HG03060 (cell line): ENCODE results near the gene KRT1.
"Not testable (repeated sequence)": the region's sequence is repeated elsewhere in the genome, so short reads cannot be mapped to it uniquely, and the experiment has no call there.

Source experiments
- ATAC-seq: cut with Tn5 transposase; IDR thresholded peaks from one replicate; pipeline ENCODE4 v1.9.1; 2021; ENCODE audit warnings: low read depth, moderate number of reproducible peaks; ENCODE audit not compliant: unreplicated experiment

Gene KRT1

DNA sequence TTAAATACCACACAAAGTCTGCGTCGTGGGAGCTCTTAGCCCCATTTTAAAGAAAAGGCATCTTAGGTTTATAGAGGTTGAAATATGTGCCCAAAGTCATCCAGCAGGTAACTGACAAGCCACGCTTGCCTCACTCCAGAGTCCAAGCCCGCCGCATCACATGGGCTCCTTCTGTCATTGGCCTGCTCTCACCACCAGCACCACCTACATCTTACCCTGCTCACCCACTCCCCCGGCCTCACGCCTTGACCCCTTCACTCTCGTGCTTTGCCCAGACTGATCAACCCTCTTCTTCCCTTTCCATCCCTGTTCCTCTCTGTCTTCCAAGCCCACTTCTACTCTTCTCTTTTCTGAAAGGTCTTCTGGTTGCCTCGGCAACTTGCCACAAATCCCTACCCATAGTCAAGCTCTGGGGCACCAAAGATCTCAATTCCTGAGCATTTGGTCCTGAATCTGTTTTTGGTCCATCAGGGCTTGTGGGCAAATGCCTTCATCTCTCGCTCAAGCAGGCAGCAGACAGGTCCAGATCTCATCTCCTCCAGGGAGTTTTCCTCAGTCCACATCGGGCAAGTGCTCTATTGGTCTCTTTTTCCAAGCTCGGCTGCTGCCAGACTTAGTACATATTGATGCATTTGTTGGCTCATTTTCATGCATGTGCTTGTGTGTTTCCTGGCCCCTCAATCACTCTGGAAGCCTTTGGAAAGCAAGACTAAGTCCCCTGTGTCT, 3.5 kb upstream of the KRT1 start:
- no peak for ATAC-seq

DNA sequence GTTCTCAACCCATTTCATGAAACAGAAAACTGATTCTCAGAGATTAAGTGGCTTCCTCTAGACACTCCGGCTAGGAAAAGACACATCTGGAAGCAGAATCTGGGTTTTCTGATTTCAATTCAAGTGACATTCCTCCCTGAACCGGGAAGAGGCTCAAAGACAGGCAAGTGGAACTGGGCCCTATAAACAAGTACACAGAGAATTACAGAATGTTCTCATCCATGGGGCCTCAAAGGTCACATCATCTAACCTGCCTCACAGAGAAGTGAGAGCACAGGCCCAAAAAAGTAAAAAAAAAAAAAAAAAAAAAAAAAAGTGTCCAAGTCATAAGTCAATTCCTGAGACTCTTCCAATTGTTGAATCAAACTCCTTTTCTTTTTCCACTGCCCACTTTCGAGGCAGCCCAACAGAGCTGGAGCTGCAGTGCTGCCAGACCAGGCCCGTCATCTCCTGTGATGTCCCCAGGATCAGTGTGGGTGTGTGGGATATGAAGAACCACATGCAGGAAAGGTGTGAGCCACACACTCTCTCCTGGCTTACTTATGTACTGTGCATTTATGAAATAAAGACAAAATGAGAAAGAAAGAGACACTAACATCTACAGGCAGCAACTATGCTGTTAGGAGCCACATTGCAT, 2.8 kb upstream of the KRT1 start:
- ATAC-seq = no peak

DNA sequence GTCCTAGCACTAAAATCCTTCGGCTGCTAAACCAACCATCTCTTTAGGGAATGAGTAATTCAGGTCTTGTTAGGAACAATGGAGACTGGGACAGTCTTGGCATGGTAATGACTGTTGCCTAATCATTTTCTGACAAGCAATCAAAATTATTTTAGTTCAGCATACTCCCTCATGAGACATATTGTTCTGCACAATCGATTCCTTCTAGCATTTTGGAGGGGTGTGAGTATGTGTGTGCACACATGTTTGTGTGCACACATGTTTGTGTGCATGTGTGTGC, 2.1 kb upstream of the KRT1 start:
- ATAC-seq = no peak

DNA sequence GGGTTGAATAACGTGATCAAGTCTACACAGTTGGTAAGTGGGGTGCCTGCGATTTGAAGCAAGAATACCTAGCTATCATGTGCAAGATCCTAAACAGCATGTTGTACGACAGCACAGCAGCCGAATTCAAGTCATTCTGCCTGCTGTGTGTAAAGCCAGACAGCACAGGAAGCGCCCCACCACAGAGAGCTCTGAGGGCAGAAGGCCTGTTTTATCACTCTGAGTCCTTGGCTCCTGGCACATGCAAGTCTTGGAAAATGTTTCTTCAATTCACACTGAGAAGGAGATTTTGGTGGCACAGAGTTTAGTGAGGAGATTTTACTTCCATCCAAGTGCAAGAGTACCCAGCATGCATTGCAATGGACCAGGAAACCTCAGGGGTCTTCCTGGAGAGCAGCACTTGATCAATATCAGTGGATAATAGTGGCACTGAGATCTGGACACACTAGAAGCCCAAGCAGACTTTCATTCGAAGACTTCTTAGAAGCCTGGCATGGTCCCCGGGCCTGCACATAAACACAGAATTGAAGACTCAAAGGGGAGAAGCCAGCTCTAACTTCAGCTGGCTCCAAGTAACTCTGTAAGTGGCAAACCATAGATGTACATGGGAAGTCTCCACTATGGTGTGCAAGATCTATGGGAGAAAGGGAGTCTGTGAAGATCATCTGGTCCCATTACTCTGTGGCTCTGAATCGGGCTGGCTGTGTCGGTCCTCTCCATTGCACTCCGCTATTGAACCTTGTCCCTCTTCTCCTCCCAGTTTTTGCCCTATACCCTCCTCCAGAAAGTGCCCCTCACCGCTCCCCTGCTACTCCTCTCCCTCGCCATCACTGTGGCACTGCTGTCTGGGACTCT, 1.5 kb upstream of the KRT1 start:
- ATAC-seq = no peak

GRCh38 chr12:52679875-52680274, 332 bp downstream of the KRT1 start:
- ATAC-seq = no peak

GRCh38 chr12:52677671-52678070, 2.5 kb downstream of the KRT1 start:
- ATAC-seq = no peak

GRCh38 chr12:52677126-52677525, 3.1 kb downstream of the KRT1 start:
- no peak for ATAC-seq

DNA sequence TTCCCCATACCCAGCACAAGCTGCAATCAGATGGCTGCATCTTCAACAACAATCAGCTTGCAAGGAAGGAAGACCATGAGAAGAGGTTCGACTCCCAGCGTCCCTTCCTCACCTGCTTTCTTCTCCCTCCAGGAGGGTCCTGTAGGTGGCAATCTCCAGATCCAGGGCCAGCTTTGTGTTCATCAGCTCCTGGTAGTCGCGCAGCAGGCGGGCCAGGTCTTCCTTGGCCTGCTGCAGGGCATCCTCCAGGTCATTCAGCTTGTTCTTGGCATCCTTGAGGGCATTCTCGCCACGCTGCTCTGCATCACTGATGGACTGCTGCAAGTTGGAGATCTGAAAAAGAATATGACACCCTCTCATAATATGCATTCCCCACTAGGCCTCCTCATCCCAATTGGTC, 4.0 kb downstream of the KRT1 start:
- no peak for ATAC-seq

DNA sequence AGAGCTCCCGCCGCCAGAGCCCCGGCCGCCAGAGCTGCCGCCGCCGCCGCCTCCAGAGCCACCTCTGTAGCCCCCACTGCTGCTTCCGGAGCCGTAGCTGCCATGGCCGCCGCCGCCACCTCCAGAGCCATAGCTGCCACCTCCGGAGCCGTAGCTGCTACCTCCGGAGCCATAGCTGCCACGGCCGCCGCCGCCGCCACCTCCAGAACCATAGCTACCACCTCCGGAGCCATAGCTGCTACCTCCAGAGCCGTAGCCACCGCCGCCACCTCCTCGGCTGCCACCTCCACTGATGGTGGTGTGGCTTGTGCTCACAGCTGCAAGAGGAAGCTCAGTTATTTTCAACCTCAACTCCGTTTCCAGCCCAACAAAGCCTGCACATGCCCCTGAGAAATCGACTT, 4.9 kb downstream of the KRT1 start:
- no peak for ATAC-seq

DNA sequence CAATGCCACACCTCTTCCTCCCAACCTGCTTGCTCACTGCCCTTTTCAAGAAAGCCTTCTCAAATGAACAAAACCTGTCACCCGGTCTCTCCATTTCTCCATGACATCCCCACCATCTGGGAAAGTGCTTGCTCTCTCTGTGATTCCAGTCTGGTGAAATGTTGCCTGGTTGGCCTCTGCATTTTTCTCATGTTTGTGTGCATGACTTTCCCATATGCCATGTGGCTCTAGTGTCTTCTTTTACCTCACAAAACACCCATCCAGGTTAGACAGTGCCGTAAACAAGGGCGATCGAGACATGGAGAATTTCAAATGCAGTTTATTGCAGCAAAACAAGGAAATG, 5.8 kb downstream of the KRT1 start:
- no peak for ATAC-seq

DNA sequence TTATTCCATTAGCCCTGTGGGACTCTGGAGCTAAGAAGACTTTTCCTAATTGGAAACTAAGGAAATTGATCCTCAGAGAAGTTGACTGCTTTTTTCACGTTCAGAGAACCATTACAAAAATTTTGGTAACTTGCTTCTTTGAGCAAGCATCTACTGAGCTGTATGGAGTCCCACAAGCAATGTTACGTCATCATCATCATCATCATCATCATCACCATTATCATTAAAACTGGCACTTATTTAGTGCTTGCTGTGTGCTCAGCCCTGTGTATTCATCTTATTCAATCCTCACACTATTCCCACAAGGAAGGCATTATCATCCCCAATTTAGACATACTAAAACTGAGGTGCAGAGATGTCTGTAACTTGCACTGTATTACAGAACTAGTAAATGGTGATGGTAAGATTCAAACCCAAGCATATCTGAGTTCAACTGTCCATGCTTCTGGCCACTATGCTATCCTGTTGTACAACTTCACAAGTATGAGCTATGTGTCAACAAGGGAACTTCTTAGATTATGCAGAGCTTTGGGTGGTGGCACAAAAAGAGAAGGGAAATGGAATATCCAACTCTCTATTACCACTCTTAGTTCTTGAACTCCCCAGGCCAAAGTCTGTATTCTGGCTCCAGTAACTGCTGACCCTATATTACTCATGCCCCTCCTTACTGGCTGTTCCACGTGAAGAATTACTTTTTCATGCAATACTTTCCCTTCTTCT, 6.3 kb downstream of the KRT1 start:
- ATAC-seq = no peak

DNA sequence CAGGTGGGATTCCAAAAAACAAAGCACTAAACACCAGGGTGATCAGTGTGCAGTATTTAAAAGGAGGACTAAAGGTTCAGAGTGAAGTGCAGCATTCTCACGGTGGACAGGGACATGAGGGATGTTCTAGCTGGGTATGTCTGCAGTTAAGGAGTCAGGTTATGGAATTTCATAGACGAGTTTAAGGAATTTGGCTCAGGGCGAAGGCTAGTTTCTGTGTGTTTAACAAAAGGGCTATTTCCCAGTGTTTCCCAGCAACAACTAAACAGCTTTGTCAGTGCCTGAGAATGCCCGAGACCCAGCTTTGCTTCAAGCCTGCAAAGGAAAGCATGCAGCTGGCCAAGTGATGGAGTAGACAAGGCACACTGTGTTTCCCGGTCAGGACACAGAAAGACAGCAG, 7.0 kb downstream of the KRT1 start:
- no peak for ATAC-seq

- no peak for ATAC-seq
These were observed 7.8 kb downstream of the KRT1 start for GRCh38 chr12:52672321-52672933.

DNA sequence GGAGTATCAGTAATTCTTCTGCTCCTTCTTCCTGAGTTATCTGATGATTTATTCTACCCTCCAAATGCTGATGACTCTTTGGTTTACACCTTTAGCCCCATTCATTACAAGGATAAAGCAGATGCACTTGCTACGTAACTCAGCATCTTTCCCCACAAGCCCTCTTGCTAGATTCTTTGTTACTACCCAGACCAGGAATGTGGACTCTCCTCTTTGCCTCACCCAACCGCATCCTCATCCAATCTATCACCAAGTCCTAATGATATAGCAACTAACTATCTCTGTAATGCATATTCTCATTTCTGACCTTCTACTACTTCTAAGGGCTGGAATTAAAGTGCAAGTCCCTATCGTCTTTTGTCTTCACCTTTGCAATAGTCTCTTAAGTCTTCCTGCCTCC, 9.2 kb downstream of the KRT1 start:
- ATAC-seq = no peak

DNA sequence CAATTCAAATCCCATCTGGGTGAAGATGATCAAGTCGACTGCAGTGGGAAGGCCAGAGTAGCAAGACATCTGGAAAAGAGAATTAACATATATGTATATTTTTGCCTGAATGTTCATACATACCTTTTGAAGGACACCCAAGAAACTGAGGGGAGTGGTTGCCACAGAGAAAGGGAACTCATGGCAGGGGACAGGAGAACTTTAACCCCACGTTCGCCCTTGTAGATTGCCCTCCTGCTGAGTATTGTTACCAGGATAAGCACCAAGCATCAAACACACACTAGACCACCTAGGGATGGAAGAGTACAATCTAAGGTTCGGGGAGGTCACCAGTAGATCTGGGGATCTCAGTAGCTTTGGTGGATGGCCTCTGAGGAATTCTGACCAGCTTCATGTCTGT, 9.7 kb downstream of the KRT1 start:
- no peak for ATAC-seq

- ATAC-seq = not testable (repeated sequence)
These were observed 10.3 kb downstream of the KRT1 start for GRCh38 chr12:52669941-52670340.

- ATAC-seq = no peak
These were observed 10.8 kb downstream of the KRT1 start for GRCh38 chr12:52669426-52669825.

DNA sequence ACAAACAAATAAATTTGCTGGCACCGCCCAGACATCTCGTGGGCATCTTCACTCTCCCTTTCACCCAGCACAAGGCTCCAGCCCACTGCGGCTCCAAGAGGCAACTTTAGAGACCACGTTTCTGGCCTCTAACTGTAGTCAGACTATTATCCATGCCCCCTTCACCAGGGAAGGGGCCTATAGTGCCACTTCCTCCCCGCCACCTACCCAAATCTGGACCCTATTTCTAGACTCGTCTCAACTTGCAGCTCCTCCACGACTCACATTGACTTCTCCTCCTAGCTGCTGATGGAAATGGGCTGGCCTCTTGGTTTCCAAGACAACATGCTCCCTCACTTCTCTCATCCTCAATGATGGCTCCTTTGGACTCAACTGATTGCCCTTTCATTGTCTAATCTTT, 12.3 kb downstream of the KRT1 start:
- no peak for ATAC-seq

GRCh38 chr12:52667509-52667908, 12.7 kb downstream of the KRT1 start:
- ATAC-seq = no peak

GRCh38 chr12:52666471-52666870, 13.7 kb downstream of the KRT1 start:
- no peak for ATAC-seq

DNA sequence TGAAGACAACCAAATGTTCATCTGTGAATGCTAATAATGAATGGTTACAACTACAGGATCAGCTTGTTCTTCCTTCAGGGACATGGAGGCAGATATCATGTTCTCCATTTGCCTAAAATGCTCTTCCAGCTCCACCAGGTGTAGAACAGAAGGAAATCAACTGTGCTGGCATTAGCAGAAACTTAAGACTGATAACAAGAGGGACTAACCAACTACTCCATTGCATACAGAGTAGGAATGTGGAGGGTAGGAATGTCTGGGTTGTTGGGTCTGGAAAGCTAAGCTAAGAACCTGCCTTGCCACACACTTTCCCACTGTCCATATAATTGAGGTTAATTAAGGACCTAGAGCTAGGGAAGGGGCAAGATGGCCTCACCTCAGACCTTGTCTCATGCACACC, 16.8 kb downstream of the KRT1 start:
- ATAC-seq = no peak
